Nephron (organoid): ENCODE results near the gene RBBP4.
"Not testable (repeated sequence)": the region's sequence is repeated elsewhere in the genome, so short reads cannot be mapped to it uniquely, and the experiment has no call there.

Experiments used
- H3K27ac Mint-ChIP-seq, 3 experiments: 2 replicates each; pipeline ENCODE4 v1.8.0; 2020; ENCODE audit warnings: mixed read lengths in 3 of 3, mild to moderate bottlenecking in 2 of 3, moderate library complexity in 1 of 3
- H3K27me3 Mint-ChIP-seq: 2 replicates; pipeline ENCODE4 v1.8.0; 2021; ENCODE audit warnings: low read depth, mild to moderate bottlenecking, moderate library complexity, mixed read lengths
- H3K36me3 Mint-ChIP-seq: 2 replicates; pipeline ENCODE4 v1.8.0; 2020; ENCODE audit warnings: low read depth, mixed read lengths
- H3K4me1 Mint-ChIP-seq: 2 replicates; pipeline ENCODE4 v1.8.0; 2020; ENCODE audit warnings: mixed read lengths
- H3K4me3 Mint-ChIP-seq, 3 experiments: 2 replicates each; pipeline ENCODE4 v1.8.0; 2020; ENCODE audit warnings: mild to moderate bottlenecking in 3 of 3, mixed read lengths in 3 of 3, moderate library complexity in 2 of 3
- H3K9me3 Mint-ChIP-seq: 2 replicates; pipeline ENCODE4 v1.8.0; 2020; ENCODE audit warnings: mixed read lengths
- CTCF ChIP-seq, 3 experiments: fragments of 200-600 bp; sonication (generic); IDR thresholded peaks; one replicate each; pipeline ENCODE4 v1.5.0; 2021; ENCODE audit warnings: antibody characterized with exemption in 3 of 3; ENCODE audit not compliant: unreplicated experiment in 3 of 3

The RBBP4 gene

DNA sequence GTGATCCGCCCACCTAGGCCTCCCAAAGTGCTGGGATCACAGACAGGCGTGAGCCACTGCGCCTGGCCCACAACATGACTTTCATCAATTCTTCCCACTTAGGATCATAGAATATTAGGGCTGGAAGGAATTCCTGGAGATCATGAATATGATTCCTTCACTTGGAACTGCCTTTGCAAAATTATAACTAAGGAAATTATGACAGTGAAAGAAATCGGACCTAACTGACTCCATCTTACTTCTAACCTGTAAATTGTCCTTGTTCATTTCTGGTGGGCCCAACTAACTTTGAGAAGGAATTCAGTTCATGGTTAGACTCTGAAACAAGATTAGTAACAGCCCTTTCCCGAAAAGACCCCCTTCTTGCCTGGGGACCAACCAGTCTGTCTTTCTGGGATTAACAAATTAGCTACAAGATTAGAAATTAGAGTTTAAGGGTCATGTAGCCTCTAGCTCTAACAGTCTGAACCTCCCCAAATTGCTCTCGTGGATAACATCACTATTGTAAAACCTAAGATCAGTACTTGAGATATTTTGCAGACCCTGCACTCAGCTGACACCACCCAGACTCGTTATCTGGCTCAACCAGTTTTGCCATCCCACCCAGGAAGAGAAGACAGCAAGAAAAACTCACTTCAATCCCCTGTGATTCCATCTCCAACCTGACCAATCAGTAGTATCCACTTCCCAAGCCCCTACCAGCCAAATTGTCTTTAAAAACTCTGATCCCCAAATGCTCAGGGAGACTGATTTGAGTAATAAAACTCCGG is 15.3 kb upstream of the RBBP4 start:
- no peaks in the 10 kb centered on the region for H3K9me3 Mint-ChIP-seq
- no peaks in the 10 kb centered on the region for H3K27me3 Mint-ChIP-seq
- TF ChIP-seq CTCF (IDR thresholded peaks at IDR 0.05; ENCODE audit: unreplicated experiment in 3 of 3): no peak
- peaks cover 28% of the 10 kb centered on the region for H3K36me3 Mint-ChIP-seq
- no peak overlapping the region for H3K27ac Mint-ChIP-seq
- no peak overlapping the region for H3K4me3 Mint-ChIP-seq
- H3K4me1 Mint-ChIP-seq: no peaks in the 10 kb centered on the region

- Mint-ChIP-seq H3K27ac (peak overlapping the region in 1 of 3 experiments; percentile 22), H3K27me3 (no peaks in the 10 kb centered on the region), H3K4me1 (no peaks in the 10 kb centered on the region), H3K4me3 (no peak overlapping the region), H3K36me3 (peaks cover 28% of the 10 kb centered on the region), H3K9me3 (no peaks in the 10 kb centered on the region)
- no peak for TF ChIP-seq CTCF (IDR thresholded peaks at IDR 0.05; ENCODE audit: unreplicated experiment in 3 of 3)
Measured at GRCh38 chr1:32636914-32637645, 13.9 kb upstream of the RBBP4 start.

DNA sequence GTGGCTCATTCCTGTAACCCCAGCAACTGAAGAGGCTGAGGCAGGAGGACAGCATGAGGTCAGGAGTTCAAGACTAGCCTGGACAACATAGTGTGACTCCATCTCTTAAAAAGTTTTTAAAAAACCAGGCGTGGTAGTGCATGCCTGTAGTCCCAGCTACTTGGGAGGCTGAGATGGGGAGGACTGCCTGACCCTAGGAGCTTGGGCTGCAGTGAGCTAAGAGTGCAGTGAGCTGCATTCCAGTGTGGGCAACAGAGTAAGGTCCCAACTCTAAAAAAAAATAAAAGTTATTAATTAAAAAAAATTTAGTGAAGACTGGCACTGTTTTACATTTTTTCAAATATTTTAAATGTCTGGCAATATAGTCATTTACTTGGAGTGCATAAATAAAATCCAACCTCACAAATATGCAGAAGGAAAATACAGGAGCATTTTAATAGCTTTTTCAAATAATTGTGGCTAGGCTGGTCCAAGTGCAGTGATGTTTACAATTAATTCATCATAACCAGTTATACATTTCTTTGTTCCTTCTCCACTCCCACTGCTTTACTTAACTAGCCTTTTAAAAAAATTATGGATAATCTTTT is 11.4 kb upstream of the RBBP4 start:
- H3K27me3 Mint-ChIP-seq: no peaks in the 10 kb centered on the region
- no peaks in the 10 kb centered on the region for H3K4me1 Mint-ChIP-seq
- no peak overlapping the region for H3K4me3 Mint-ChIP-seq
- H3K27ac Mint-ChIP-seq: no peak overlapping the region
- no peaks in the 10 kb centered on the region for H3K9me3 Mint-ChIP-seq
- peaks cover 14% of the 10 kb centered on the region for H3K36me3 Mint-ChIP-seq
- TF ChIP-seq CTCF (IDR thresholded peaks at IDR 0.05; ENCODE audit: unreplicated experiment in 3 of 3): no peak

DNA sequence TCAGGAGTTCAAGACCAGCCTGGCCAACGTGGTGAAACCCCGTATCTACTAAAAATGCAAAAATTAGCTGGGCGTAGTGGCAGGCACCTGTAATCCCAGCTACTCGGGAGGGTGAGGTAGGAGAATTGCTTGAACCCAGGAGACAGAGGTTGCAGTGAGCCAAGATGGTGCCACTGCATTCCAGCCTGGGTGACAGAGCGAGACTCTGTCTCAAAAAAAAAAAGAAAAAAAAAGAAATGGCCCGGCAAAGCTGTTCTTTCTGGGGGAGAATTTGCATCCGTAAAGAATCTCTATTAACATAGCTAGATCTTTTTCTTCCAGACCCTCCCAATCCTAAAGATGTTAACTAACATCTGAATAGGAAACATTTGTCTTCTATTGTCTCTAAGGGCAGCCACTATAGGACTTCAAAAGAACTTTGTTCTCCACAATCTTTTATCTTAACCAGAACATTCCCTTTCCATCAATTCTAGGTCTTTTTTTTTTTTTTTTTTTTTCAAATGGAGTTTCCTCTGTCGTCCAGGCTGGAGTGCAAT is 8.6 kb upstream of the RBBP4 start:
- H3K4me1 Mint-ChIP-seq, H3K4me3 Mint-ChIP-seq, H3K36me3 Mint-ChIP-seq, H3K9me3 Mint-ChIP-seq, H3K27me3 Mint-ChIP-seq, H3K27ac Mint-ChIP-seq: not testable (repeated sequence)

DNA sequence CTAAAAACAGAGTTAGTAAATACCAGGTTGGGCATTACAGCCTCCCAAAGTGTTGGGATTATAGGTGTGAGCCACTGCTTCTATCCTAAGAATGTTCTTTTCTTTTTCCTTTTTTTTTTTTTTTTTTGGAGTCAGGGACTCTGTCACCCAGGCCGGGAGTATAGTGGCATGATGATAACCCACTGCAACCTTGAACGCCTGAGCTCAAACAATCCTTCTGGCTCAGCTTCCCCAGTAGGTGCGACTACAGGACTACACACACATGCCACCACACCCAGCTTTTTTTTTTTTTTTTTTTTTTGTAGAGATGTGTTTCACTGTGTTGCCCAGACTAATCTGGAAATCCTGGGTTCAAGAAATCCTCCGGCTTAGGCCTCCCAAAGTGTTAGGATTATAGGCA is 6.6 kb upstream of the RBBP4 start:
- no peak for TF ChIP-seq CTCF (IDR thresholded peaks at IDR 0.05; ENCODE audit: unreplicated experiment in 3 of 3)
- no peaks in the 10 kb centered on the region for H3K27me3 Mint-ChIP-seq
- H3K4me3 Mint-ChIP-seq: no peak overlapping the region
- H3K36me3 Mint-ChIP-seq: peaks cover 11% of the 10 kb centered on the region
- peaks cover 9% of the 10 kb centered on the region for H3K4me1 Mint-ChIP-seq
- no peak overlapping the region for H3K27ac Mint-ChIP-seq
- no peaks in the 10 kb centered on the region for H3K9me3 Mint-ChIP-seq
